ENCODE measurements around the gene BNC2.

The BNC2 gene

GRCh38 chr9:16622541-16622940, 247.9 kb downstream of the BNC2 start:
- DNase-seq: no peak

- no peak for DNase-seq
These were observed 250.5 kb downstream of the BNC2 start for GRCh38 chr9:16619914-16620520.

- no peak for DNase-seq
These were observed 251.1 kb downstream of the BNC2 start for GRCh38 chr9:16619402-16619801.

- no peak for DNase-seq
These were observed 251.9 kb downstream of the BNC2 start for GRCh38 chr9:16618524-16618923.

GRCh38 chr9:16616686-16617085, 253.8 kb downstream of the BNC2 start:
- DNase-seq: no peak

- DNase-seq: no peak
These were observed 255.0 kb downstream of the BNC2 start for GRCh38 chr9:16615451-16615850.

GRCh38 chr9:16613605-16614004, 256.9 kb downstream of the BNC2 start:
- DNase-seq: no peak

GRCh38 chr9:16613051-16613450, 257.4 kb downstream of the BNC2 start:
- DNase-seq: no peak

GRCh38 chr9:16612627-16613026, 257.8 kb downstream of the BNC2 start:
- no peak for DNase-seq

GRCh38 chr9:16611983-16612382, 258.5 kb downstream of the BNC2 start:
- no peak for DNase-seq

GRCh38 chr9:16611001-16611400, 259.5 kb downstream of the BNC2 start:
- no peak for DNase-seq

- DNase-seq: no peak
These were observed 259.9 kb downstream of the BNC2 start for GRCh38 chr9:16610538-16610937.

- DNase-seq: no peak
These were observed 261.6 kb downstream of the BNC2 start for GRCh38 chr9:16608906-16609305.

GRCh38 chr9:16602494-16602893, 268.0 kb downstream of the BNC2 start:
- no peak for DNase-seq

GRCh38 chr9:16601991-16602390, 268.5 kb downstream of the BNC2 start:
- DNase-seq: no peak

GRCh38 chr9:16598316-16598715, 272.2 kb downstream of the BNC2 start:
- DNase-seq: no peak

GRCh38 chr9:16597136-16597535, 273.3 kb downstream of the BNC2 start:
- no peak for DNase-seq

GRCh38 chr9:16595227-16595626, 275.2 kb downstream of the BNC2 start:
- no peak for DNase-seq

GRCh38 chr9:16594787-16595186, 275.7 kb downstream of the BNC2 start:
- DNase-seq: no peak

GRCh38 chr9:16593746-16594145, 276.7 kb downstream of the BNC2 start:
- DNase-seq: no peak

GRCh38 chr9:16591092-16591491, 279.4 kb downstream of the BNC2 start:
- no peak for DNase-seq

GRCh38 chr9:16585591-16585990, 284.9 kb downstream of the BNC2 start:
- no peak for DNase-seq

GRCh38 chr9:16579872-16580432, 290.5 kb downstream of the BNC2 start:
- DNase-seq: no peak

- DNase-seq: no peak
These were observed 294.6 kb downstream of the BNC2 start for GRCh38 chr9:16575986-16576245.

GRCh38 chr9:16575142-16575985, 295.1 kb downstream of the BNC2 start:
- DNase-seq: no peak
